ENCODE measurements around the gene RSAD2. TPM values are rescaled to one million over a fixed set of nuclear protein-coding genes. Genes with fewer than 3 reads are reported as not detected.
"Not testable (repeated sequence)": the region's sequence is repeated elsewhere in the genome, so short reads cannot be mapped to it uniquely, and the experiment has no call there.

The RSAD2 gene
- total RNA-seq, 2 experiments from 2014 or later: 7.9 to 8.6 TPM

DNA sequence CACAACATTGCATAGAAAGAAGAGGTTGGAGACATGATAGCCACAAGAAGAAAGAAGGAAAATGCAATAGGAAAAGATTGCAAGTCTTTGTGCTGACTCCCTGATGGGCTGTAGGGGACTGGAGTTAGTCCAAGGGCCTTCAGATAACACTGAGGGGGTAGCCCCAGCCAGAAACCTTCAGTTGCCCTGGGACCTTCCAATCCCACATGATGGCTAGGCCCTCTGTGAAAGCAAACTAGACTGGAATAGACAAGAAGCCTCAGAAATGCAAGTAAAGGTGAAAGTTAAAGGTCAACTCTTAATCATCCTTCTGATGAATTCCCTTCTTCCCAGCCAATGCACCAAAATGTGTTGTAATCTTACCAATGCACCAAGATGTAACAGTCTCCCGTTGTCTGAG lies 31.0 kb upstream of the RSAD2 start:
- CTCF ChIA-PET: no interaction called here

DNA sequence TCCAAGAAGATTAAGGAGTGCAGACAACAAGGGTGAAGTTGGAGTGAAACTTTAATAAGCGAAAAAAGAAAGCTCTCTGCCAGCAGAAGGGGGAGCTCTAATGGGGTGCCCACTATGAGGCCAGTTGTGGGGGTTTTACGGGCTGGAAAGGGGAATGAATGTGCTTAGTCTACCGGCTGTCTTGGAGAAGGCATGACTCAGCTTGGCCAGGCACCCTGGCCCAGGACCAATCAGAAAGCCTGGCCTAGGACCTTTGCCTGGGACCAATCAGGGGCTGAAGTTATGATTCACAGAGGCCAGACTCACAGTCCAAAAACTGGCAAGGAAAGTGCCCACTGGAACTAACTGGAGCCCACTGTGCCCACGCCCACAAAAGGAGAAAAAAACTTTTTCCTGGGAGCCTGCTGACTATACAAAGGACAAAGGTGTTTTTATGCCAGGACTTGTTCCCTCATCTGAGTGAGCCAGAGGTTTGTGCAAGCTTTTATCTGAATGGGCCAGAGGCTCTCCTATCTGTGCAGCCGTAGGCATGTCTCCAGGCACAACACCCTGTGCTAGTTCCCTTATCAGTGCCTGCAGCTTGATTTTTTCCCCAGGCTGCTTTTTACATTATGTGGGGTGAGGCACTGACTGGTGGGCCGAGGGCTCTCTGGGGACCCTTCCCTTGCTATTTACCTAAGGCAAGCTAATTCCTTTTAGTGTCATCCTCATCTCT lies 30.5 kb upstream of the RSAD2 start:
- CTCF ChIA-PET: interaction anchor here (1.5 kb wide), 1 partner anchor 197 kb away, joined by 5 read pairs; no protein-coding TSS in a partner anchor
- no peak overlapping the region for H3K27ac Mint-ChIP-seq
- no peak for DNase-seq
- peaks cover 77% of the 10 kb centered on the region for H3K9me3 Mint-ChIP-seq
- no peaks in the 10 kb centered on the region for H3K27me3 Mint-ChIP-seq
- intact Hi-C loops (cut with micrococcal nuclease): no loop called here
- H3K36me3 Mint-ChIP-seq: peaks cover 75% of the 10 kb centered on the region
- POLR2A ChIA-PET: no interaction called here
- H3K4me1 Mint-ChIP-seq (ENCODE audit: low read depth): no peaks in the 10 kb centered on the region
- no peak overlapping the region for H3K4me3 Mint-ChIP-seq

More for the DNA sequence above, 31.0 kb upstream of the RSAD2 start:
- Mint-ChIP-seq H3K9me3 (peaks cover 83% of the 10 kb centered on the region), H3K4me1 (ENCODE audit: low read depth) (no peaks in the 10 kb centered on the region), H3K4me3 (no peak overlapping the region), H3K27ac (no peak overlapping the region), H3K27me3 (no peaks in the 10 kb centered on the region), H3K36me3 (peaks cover 76% of the 10 kb centered on the region)
- DNase-seq: no peak
- intact Hi-C loops (cut with micrococcal nuclease): no loop called here
- POLR2A ChIA-PET: no interaction called here

DNA sequence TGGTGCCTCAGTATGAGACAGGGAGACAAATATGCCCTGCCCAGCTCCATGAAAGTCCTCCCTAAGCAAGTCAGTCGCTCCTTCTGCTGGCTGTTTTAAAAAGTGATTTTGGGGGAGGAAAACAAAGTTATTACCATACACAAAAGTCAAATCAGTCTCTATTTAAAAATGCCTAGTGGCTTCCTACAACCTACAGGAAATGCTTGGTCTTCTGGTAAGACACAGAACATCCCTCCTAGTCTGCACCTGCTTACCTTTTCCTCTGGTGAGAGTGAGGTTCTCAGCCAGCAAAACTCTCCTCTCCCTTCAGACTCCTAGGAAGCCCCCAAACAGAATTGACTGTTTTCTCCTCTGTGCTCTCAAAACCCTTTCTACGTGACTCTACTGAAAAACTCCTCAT lies 25.4 kb upstream of the RSAD2 start:
- Mint-ChIP-seq H3K36me3 (peaks cover 59% of the 10 kb centered on the region), H3K27ac (no peak overlapping the region), H3K9me3 (peaks cover 27% of the 10 kb centered on the region), H3K4me3 (no peak overlapping the region), H3K4me1 (ENCODE audit: low read depth) (no peaks in the 10 kb centered on the region), H3K27me3 (no peaks in the 10 kb centered on the region)
- no peak for DNase-seq
- ChIA-PET POLR2A (no interaction called here), CTCF (no interaction called here)
- intact Hi-C loops (cut with micrococcal nuclease): no loop called here

- ChIA-PET CTCF (no interaction called here), POLR2A (no interaction called here)
- peaks cover 23% of the 10 kb centered on the region for H3K9me3 Mint-ChIP-seq
- no peak for DNase-seq
- no peaks in the 10 kb centered on the region for H3K4me1 Mint-ChIP-seq (ENCODE audit: low read depth)
- intact Hi-C loops (cut with micrococcal nuclease): no loop called here
- no peak overlapping the region for H3K27ac Mint-ChIP-seq
- H3K27me3 Mint-ChIP-seq: no peaks in the 10 kb centered on the region
- peaks cover 57% of the 10 kb centered on the region for H3K36me3 Mint-ChIP-seq
- no peak overlapping the region for H3K4me3 Mint-ChIP-seq
Observed at GRCh38 chr2:6854416-6854815, 23.2 kb upstream of the RSAD2 start.

GRCh38 chr2:6855860-6856547 lies 21.6 kb upstream of the RSAD2 start:
- H3K4me3 Mint-ChIP-seq: no peak overlapping the region
- ChIA-PET CTCF (no interaction called here), POLR2A (no interaction called here)
- peaks cover 57% of the 10 kb centered on the region for H3K36me3 Mint-ChIP-seq
- H3K4me1 Mint-ChIP-seq (ENCODE audit: low read depth): no peaks in the 10 kb centered on the region
- H3K27ac Mint-ChIP-seq: no peak overlapping the region
- no peak for DNase-seq
- H3K9me3 Mint-ChIP-seq: peaks cover 28% of the 10 kb centered on the region
- H3K27me3 Mint-ChIP-seq: no peaks in the 10 kb centered on the region
- intact Hi-C loops (cut with micrococcal nuclease): no loop called here

GRCh38 chr2:6856548-6856920 lies 21.0 kb upstream of the RSAD2 start:
- Mint-ChIP-seq H3K36me3 (peaks cover 56% of the 10 kb centered on the region), H3K9me3 (peaks cover 31% of the 10 kb centered on the region), H3K27ac (no peak overlapping the region), H3K4me3 (no peak overlapping the region), H3K27me3 (no peaks in the 10 kb centered on the region), H3K4me1 (ENCODE audit: low read depth) (no peaks in the 10 kb centered on the region)
- CTCF ChIA-PET: no interaction called here
- POLR2A ChIA-PET: no interaction called here
- no peak for DNase-seq
- intact Hi-C loops (cut with micrococcal nuclease): no loop called here

- H3K27me3 Mint-ChIP-seq; intact Hi-C loops (cut with micrococcal nuclease); POLR2A ChIA-PET; H3K4me1 Mint-ChIP-seq (ENCODE audit: low read depth); CTCF ChIA-PET; H3K27ac Mint-ChIP-seq; H3K4me3 Mint-ChIP-seq; DNase-seq: not testable (repeated sequence)
- H3K36me3 Mint-ChIP-seq: peaks cover 54% of the 10 kb centered on the region
- peaks cover 31% of the 10 kb centered on the region for H3K9me3 Mint-ChIP-seq
Observed at GRCh38 chr2:6858466-6859027, 19.0 kb upstream of the RSAD2 start.

DNA sequence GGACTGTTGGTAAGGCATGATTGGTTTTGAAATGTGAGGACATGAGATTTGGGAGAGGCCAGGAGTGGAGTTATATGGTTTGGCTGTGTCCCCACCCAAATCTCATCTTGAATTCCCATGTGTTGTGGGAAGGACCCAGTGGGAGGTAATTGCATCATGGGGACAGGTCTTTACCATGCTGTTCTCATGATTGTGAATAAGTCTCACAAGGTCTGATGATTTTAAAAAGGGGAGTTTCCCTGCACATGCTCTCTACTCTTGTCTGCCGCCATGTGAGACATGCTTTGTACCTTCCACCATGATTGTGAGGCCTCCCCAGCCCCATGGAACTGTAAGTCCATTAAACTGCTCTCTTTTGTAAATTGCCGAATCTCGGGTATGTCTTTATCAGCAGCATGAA lies 17.3 kb upstream of the RSAD2 start:
- ChIA-PET POLR2A (no interaction called here), CTCF (no interaction called here)
- no peak for DNase-seq
- Mint-ChIP-seq H3K9me3 (peaks cover 31% of the 10 kb centered on the region), H3K4me1 (ENCODE audit: low read depth) (no peaks in the 10 kb centered on the region), H3K27me3 (no peaks in the 10 kb centered on the region), H3K4me3 (no peak overlapping the region), H3K27ac (no peak overlapping the region), H3K36me3 (peaks cover 46% of the 10 kb centered on the region)
- intact Hi-C loops (cut with micrococcal nuclease): no loop called here

DNA sequence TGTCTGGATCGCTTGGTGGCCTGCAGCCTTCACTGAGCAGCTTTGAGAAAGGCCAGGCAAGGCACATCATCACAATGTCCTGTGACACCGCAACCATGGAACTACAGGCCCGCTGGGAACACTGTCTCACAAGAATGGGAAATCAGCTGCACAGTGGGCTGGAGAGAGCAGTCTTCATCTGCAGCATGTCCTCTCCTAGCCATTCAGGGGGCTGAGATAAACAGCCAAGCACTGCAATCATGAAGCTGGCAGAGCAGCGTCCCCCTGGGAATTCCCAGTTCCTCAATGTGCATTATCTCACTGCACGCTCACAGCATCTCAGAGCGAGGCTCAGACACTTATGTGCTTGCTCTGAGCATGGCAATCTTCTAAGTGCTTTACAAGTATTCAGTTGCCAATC lies 13.8 kb upstream of the RSAD2 start:
- Mint-ChIP-seq H3K4me3 (no peak overlapping the region), H3K36me3 (peaks cover 31% of the 10 kb centered on the region), H3K9me3 (peaks cover 21% of the 10 kb centered on the region), H3K27ac (no peak overlapping the region), H3K27me3 (peaks cover 2% of the 10 kb centered on the region), H3K4me1 (ENCODE audit: low read depth) (peaks cover 7% of the 10 kb centered on the region)
- no peak for DNase-seq
- ChIA-PET POLR2A (no interaction called here), CTCF (no interaction called here)
- intact Hi-C loops (cut with micrococcal nuclease): loop anchor here (2.0 kb wide), 1 partner anchor 29 kb away; no protein-coding TSS in a partner anchor

- intact Hi-C loops (cut with micrococcal nuclease): loop anchor here (2.0 kb wide), 1 partner anchor 29 kb away; no protein-coding TSS in a partner anchor
- peaks cover 2% of the 10 kb centered on the region for H3K27me3 Mint-ChIP-seq
- H3K4me3 Mint-ChIP-seq: peak overlapping the region; percentile 45
- H3K36me3 Mint-ChIP-seq: peaks cover 26% of the 10 kb centered on the region
- POLR2A ChIA-PET: no interaction called here
- no peak for DNase-seq
- H3K4me1 Mint-ChIP-seq (ENCODE audit: low read depth): peaks cover 7% of the 10 kb centered on the region
- CTCF ChIA-PET: interaction anchor here (1.8 to 1.9 kb wide), 2 partner anchors 52 to 53 kb away, joined by 4 to 5 read pairs; partner anchors contain the start of gene RNF144A
- H3K9me3 Mint-ChIP-seq: peaks cover 16% of the 10 kb centered on the region
- H3K27ac Mint-ChIP-seq: no peak overlapping the region
Observed at GRCh38 chr2:6864231-6864754, 13.3 kb upstream of the RSAD2 start.

GRCh38 chr2:6864923-6865345 lies 12.6 kb upstream of the RSAD2 start:
- Mint-ChIP-seq H3K27me3 (peaks cover 2% of the 10 kb centered on the region), H3K9me3 (peaks cover 12% of the 10 kb centered on the region), H3K27ac (no peak overlapping the region), H3K36me3 (peaks cover 20% of the 10 kb centered on the region), H3K4me1 (ENCODE audit: low read depth) (peaks cover 7% of the 10 kb centered on the region), H3K4me3 (peak overlapping the region; percentile 45)
- ChIA-PET CTCF (interaction anchor here (1.8 to 4.5 kb wide), 5 partner anchors 14 to 179 kb away, joined by 4 to 40 read pairs (median 6); partner anchors contain the start of genes RNF144A and RSAD2), POLR2A (interaction anchor here (1.3 kb wide), 1 partner anchor 10 kb away, joined by 4 read pairs; no protein-coding TSS in a partner anchor)
- peak; percentile 29 for DNase-seq
- intact Hi-C loops (cut with micrococcal nuclease): loop anchor here (2.0 kb wide), 1 partner anchor 30 kb away; no protein-coding TSS in a partner anchor
